Ectodermal cell (in vitro differentiated cells): ENCODE results near the gene ALMS1.

Experiments
- H3K27ac ChIP-seq: 2 replicates; pipeline ENCODE4 v1.7.0; 2013; ENCODE audit warnings: mild to moderate bottlenecking, low read depth, low read length; ENCODE audit not compliant: insufficient read depth, poor library complexity, severe bottlenecking
- H3K27me3 ChIP-seq: 2 replicates; pipeline ENCODE4 v1.7.0; 2013; ENCODE audit warnings: mild to moderate bottlenecking, low read length; ENCODE audit not compliant: insufficient read depth, control insufficient read depth, poor library complexity, severe bottlenecking
- H3K36me3 ChIP-seq: one replicate; pipeline ENCODE4 v1.7.0; 2013; ENCODE audit warnings: low read length; ENCODE audit not compliant: control insufficient read depth, insufficient read depth
- H3K4me1 ChIP-seq: one replicate; pipeline ENCODE4 v1.7.0; 2013; ENCODE audit warnings: low read length; ENCODE audit not compliant: control insufficient read depth, insufficient read depth
- H3K4me3 ChIP-seq: 2 replicates; pipeline ENCODE4 v1.7.0; 2013; ENCODE audit warnings: low read depth, low read length, control low read depth; ENCODE audit not compliant: insufficient read depth
- H3K9me3 ChIP-seq: 2 replicates; pipeline ENCODE4 v1.7.0; 2013; ENCODE audit warnings: mild to moderate bottlenecking, low read length, moderate library complexity; ENCODE audit not compliant: control insufficient read depth
- WGBS, 2 experiments: methylation state at CpG; one replicate each; pipeline ENCODE4 v1.1.7; 2013; ENCODE audit warnings: missing lambda C conversion rate in 2 of 2; 5-methylcytosine and 5-hydroxymethylcytosine counted together

The ALMS1 gene

DNA sequence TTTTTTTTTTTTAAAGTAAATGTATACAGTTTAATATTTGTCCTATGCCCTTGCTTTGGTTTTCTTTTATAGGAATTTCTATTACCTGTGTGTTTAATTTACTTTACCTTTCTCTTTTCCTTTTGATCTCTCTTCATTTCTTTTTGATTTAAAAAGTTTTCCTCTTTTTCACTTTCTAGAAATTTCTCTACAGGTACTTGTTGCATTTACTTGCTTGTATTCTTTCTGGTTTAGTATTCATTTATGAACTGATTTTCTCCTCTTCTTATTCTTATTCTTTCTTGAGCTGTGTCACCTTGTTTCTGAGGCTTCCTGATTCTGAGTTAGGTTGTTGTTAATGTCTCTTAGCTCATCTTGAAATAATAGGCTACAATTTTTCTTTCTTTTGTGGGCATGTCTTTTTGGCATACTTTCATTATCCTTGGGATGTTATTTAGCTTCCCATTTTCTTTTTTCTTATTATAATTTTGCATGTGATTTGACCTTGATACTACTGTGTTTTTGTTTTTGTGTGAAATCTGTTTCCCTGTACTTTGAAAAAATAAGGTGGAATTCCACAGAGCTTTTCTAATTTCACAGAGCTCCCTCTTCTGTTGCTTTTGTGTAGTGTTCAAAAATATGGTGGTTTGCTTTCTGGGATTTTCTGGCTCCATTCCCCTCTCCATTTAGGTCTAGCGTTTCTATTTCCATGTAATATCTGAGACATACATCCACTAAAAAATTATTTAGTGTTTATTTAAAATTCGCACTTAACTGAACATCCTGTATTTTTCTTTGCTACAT is 25.5 kb upstream of the ALMS1 start:
- no peak overlapping the region for H3K4me3 ChIP-seq
- WGBS, 2 experiments = 40% methylated on average over 1 of the region's 2 CpGs; no CpG with 5 or more reads in 1 of the 2 experiments
- peaks cover 3% of the 10 kb centered on the region for H3K9me3 ChIP-seq

DNA sequence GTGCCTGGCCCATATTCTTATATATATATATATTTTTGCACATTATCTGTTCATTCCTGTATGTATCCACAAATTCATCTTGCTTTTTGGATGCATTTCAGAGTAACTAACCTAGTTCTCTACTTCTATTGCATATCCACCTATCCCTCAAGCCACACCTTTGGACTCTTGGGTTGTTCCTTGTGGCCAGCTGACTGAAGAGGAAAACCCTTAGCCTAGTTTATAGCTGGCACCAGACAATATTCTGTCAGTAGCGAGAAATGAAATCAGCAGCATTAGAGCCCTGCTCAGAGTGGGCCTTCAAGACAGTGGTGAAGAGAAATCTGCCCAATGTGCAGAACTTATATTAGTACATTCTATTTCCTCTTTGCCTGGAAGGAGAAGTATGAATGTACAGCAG is 19.6 kb upstream of the ALMS1 start:
- Histone ChIP-seq H3K27ac (no peak overlapping the region), H3K9me3 (no peaks in the 10 kb centered on the region), H3K36me3 (no peaks in the 10 kb centered on the region), H3K27me3 (no peaks in the 10 kb centered on the region), H3K4me3 (no peak overlapping the region), H3K4me1 (no peaks in the 10 kb centered on the region)
- WGBS, 2 experiments = 89 to 100% methylated on average over 1 of the region's 1 CpG

More for the DNA sequence above, 25.5 kb upstream of the ALMS1 start:
- no peaks in the 10 kb centered on the region for H3K36me3 ChIP-seq
- H3K27me3 ChIP-seq = no peaks in the 10 kb centered on the region
- H3K4me1 ChIP-seq = no peaks in the 10 kb centered on the region
- H3K27ac ChIP-seq = no peak overlapping the region

DNA sequence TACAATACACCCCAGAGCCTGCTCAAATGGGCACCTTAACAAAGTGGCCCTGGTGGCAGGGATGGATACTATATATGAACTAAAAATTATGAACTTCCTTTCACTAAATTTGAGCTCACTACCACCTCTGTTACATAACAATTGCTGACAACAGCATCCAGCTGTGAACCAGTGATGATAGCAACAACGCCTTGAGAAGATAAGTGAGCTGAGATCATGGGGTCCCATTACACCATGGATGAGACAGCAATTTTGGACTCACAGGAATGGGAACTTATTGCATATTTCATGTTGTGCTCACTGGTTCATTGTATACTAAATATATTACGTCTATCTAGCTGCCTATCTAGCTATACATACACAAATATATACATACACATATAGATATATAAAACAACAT is 16.9 kb upstream of the ALMS1 start:
- Histone ChIP-seq H3K36me3 (no peaks in the 10 kb centered on the region), H3K27ac (no peak overlapping the region), H3K4me1 (no peaks in the 10 kb centered on the region), H3K9me3 (no peaks in the 10 kb centered on the region), H3K27me3 (peaks cover 7% of the 10 kb centered on the region), H3K4me3 (no peak overlapping the region)
- 76 to 79% methylated on average over 2 of the region's 2 CpGs for WGBS, 2 experiments

DNA sequence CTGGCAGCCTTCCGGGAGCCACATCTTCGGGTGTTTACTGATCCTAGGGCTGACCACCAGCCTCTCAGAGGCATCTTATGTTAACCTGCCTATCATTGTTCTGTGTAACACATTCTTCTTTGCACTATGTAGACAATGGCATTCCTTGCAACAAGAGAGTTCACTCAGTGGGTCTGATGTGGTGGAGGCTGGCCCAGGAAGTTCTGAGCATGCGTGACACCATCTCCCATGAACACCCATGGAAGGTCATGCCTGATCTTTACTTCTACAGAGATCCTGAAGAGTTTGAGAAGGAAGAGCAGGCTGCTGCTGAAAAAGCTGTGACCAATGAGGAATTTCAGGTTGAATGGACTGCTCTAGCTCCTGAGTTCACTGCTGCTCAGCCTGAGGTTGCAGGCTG is 15.3 kb upstream of the ALMS1 start:
- no peak overlapping the region for H3K4me3 ChIP-seq
- no peaks in the 10 kb centered on the region for H3K9me3 ChIP-seq
- no peak overlapping the region for H3K27ac ChIP-seq
- H3K4me1 ChIP-seq = no peaks in the 10 kb centered on the region
- WGBS, 2 experiments = 93 to 94% methylated on average over 3 of the region's 3 CpGs
- H3K27me3 ChIP-seq = peaks cover 16% of the 10 kb centered on the region
- H3K36me3 ChIP-seq = no peaks in the 10 kb centered on the region

DNA sequence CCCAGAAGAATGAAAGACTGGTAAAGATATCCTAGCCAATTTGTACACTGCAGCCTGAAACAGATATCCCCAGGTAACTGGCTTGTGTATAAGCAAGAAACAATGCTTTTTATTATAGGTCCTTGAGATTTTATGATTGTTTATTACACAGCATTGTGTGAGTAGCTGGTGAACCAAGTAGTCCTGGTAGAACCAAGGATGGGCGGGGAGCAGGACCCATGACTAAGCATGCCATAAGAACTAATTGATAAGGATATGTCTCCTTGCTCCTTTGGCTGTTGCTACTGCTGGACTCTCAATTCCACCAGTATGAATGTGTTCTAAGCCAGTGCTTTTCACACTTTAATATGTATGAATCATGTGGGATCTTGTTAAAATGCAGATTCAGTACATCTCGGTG is 12.3 kb upstream of the ALMS1 start:
- H3K27me3 ChIP-seq = peaks cover 26% of the 10 kb centered on the region
- 78 to 83% methylated on average over 2 of the region's 2 CpGs for WGBS, 2 experiments

DNA sequence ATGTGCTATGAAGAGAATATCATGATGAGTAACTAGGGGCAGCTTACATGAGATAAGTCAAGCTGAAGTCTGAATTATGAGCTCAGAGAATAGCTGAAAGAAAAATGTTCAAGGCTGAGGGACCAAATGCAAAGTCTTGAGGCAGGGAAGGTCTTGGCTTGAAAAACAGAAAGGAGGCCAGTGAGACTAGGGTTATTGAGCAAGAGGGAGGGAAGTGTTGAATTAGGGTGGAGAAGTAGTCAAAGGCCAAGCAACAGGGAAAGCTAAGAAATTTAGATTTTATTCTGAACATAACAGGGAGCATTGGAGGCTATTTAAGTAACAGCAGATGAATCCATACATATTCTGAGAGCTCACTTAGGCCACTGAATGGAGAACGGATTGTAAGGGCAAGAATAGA is 11.4 kb upstream of the ALMS1 start:
- 78 to 82% methylated on average over 1 of the region's 1 CpG for WGBS, 2 experiments
- Histone ChIP-seq H3K4me3 (no peak overlapping the region), H3K4me1 (no peaks in the 10 kb centered on the region), H3K9me3 (no peaks in the 10 kb centered on the region), H3K27me3 (peaks cover 26% of the 10 kb centered on the region), H3K36me3 (no peaks in the 10 kb centered on the region), H3K27ac (no peak overlapping the region)

More for the DNA sequence above, 12.3 kb upstream of the ALMS1 start:
- Histone ChIP-seq H3K4me1 (no peaks in the 10 kb centered on the region), H3K36me3 (no peaks in the 10 kb centered on the region), H3K9me3 (no peaks in the 10 kb centered on the region), H3K27ac (no peak overlapping the region), H3K4me3 (no peak overlapping the region)

DNA sequence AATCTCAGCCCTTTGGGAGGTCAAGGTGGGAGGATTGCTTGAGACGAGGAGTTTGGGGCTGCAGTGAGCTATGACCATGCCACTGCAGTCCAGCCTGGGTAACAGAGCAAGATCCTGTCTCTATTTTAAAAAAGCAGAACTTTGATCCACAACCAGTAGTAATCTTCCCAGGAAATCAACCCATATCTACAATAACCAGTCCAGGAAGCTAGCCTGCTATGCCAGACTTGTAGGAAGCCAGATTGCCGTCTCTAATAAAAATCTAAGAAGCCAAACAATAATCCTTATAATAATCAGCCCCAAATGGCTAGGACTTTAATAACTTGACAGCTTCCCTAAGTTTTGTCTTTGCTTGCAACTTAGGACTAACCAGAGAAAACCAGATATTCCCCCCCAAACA is 9.0 kb upstream of the ALMS1 start:
- Histone ChIP-seq H3K9me3 (no peaks in the 10 kb centered on the region), H3K27me3 (peaks cover 48% of the 10 kb centered on the region), H3K4me3 (no peak overlapping the region), H3K36me3 (no peaks in the 10 kb centered on the region), H3K27ac (no peak overlapping the region), H3K4me1 (no peaks in the 10 kb centered on the region)
- 84 to 86% methylated on average over 2 of the region's 2 CpGs for WGBS, 2 experiments

DNA sequence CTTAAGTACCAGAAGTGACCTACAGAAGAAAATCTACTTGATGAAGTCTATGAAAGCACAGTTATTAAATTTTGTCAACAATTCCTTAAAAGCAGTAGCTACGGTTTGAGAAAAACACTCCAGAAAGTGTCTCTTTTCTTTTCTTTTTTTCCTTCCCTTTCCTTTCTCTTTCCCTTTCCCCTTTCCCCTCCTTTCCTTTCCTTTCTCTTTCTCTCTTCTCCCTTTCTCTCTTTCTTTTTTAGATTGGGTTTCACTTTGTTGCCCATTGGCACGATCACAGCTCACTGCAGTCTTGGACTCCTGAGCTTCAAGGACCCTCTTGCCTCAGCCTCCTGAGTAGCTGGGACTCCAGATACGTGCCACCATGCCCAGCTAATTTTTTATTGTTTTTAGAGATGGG is 2.6 kb upstream of the ALMS1 start:
- Histone ChIP-seq H3K9me3 (no peaks in the 10 kb centered on the region), H3K27ac (no peak overlapping the region), H3K4me3 (no peak overlapping the region), H3K4me1 (no peaks in the 10 kb centered on the region), H3K27me3 (peaks cover 50% of the 10 kb centered on the region), H3K36me3 (no peaks in the 10 kb centered on the region)
- WGBS, 2 experiments = 77 to 81% methylated on average over 3 of the region's 3 CpGs

DNA sequence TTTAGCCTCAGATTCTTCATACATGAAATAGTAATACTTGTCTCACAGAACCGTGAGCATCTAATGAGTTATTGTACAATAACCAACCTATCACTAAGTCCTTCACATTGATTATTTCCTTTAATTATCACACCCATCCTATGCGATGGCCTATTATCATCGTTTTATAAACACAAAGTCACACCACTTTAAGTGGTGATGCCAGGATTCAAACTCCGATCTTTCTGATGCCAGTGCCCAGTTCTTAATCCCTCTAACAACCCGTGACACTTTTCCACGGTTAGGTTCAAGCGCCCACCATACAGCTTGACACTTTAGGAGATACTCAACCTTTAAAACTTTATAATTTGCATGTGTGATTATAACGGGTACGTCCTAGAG is 523 bp upstream of the ALMS1 start:
- peak overlapping the region; percentile 98 for H3K4me3 ChIP-seq
- peak overlapping the region; percentile 22 for H3K27ac ChIP-seq
- no peaks in the 10 kb centered on the region for H3K9me3 ChIP-seq
- H3K36me3 ChIP-seq = no peaks in the 10 kb centered on the region
- no peaks in the 10 kb centered on the region for H3K4me1 ChIP-seq
- peaks cover 41% of the 10 kb centered on the region for H3K27me3 ChIP-seq
- WGBS, 2 experiments = 21% methylated on average over 8 to 9 of the region's 9 CpGs

DNA sequence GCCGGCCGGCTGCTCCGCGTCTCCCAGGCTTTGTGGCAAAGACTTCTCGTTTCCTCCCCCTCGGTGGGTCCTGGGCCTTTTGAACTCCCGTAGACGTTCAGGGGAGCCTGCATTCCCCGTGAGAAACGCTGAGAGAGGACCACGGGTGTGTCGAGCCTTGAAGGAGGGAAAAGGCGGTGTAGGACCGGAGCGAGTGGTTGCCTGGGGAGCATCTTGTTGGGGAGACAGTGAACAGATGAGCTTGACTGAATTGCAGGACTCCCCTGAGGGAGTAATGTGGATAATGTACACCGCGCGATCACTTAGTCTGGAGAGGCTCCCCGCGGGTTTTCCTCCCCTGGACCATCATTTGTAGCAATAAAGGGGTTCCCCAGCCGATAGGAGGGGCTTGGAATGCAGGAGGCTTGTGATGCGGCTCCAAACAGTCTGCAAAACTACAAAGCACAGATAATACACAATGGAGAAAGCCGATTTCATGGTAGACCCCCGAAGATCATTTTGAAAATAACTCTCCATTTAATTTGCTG is 769 bp downstream of the ALMS1 start:
- Histone ChIP-seq H3K27me3 (peaks cover 30% of the 10 kb centered on the region), H3K27ac (peak overlapping the region; percentile 93), H3K4me3 (peak overlapping the region; percentile 98), H3K36me3 (no peaks in the 10 kb centered on the region), H3K9me3 (no peaks in the 10 kb centered on the region), H3K4me1 (no peaks in the 10 kb centered on the region)
- 0% methylated on average over 24 of the region's 24 CpGs for WGBS, 2 experiments
